UCSD-AML1 (cell line): ENCODE data around the gene PLEKHO2.

ENCODE experiments used
- DNase-seq: peaks from one replicate; lab custom pipeline; 2025; ENCODE audit not compliant: unreplicated experiment; lab: John Stamatoyannopoulos, UW

PLEKHO2 gene

DNA sequence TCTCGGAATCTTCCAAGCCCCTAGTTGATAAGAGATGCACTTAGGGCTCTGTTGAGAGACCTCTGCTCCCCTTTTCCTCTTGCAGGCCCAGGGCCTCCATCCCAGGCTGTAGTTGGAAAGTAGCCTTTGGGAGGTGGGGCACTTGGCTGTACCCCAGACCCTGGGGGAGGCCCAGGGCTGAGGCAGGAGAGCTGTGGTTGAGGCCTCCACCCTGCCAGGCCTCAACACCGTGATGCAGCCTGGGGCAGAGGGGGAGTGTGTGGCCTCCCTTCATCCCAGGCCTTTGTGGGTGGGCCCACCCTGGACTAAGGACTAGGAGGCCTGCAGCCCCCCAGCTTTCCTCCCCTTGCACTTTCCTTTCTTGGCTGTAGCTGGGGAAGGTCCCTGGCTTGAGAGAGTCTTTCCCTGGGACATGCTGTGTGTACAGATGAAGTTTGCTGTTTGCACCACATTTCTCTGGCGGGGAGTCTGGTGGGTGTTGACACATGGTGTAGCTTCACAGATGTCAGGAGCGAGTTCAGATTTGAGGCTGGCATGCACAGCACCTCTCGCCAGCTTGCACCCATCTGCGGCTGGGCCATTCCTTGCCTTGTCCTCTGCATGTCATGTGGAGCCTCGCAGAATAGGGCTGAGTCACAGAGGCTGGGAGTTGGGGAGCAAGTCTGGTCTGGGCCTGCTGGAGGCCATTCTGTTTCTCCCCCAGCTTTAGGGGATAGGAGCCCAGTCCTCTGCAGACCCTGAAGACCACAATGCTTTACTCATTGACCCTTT is 13.7 kb downstream of the PLEKHO2 start:
- no peak for DNase-seq

DNA sequence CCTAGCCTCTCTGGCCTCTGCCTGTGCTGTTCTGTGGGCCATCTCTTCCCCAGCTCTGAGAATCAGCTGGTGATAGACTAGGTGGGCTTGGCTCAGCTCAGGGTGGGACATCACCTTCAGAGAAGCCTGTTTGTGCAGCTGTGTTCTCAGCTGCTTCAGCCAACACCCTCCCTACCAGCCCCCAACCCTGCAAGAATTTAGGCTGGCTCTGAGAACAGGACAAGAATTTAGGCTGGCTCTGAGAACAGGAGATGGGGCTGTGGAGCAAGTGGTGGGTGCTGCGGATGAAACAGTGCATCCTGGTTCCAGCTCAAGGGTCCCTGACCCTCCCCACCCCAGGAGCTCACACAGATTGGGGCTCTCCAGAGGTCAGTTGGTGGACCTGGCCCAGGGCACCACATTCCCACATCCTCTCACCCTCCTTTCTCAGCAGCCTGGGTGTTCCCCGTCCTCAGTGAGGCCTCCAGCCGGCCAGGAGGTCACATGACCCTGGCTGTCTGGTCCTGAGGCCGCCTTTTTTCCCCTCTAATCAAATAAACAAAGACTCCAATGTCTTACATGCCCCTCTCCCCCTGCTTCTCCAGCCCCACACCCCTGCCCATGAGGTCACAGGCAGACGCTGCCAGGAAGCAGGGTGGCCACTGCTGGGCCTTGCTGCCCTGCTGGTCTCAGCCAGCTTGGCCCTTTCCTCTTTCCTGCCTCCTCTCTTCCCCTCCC is 14.9 kb downstream of the PLEKHO2 start:
- DNase-seq = no peak

DNA sequence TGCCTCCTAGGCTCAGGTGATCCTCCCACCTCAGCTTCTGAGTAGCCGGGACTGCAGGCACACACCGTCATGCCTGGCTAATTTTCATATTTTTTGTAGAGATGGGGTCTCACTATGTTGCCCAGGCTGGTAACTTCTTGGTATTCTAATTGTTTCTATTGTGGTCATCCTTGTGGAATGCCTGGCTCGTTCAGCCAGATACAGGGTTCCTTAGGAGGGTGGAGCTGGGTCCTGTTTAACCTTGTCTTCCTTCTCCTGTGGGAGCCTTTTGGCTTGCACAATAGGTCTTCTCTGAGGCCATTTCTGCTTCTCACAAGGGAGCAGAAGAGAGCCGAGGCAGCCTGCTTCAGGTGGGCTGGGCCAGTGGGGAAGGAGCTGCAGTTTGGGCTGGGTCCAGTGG is 15.7 kb downstream of the PLEKHO2 start:
- no peak for DNase-seq

DNA sequence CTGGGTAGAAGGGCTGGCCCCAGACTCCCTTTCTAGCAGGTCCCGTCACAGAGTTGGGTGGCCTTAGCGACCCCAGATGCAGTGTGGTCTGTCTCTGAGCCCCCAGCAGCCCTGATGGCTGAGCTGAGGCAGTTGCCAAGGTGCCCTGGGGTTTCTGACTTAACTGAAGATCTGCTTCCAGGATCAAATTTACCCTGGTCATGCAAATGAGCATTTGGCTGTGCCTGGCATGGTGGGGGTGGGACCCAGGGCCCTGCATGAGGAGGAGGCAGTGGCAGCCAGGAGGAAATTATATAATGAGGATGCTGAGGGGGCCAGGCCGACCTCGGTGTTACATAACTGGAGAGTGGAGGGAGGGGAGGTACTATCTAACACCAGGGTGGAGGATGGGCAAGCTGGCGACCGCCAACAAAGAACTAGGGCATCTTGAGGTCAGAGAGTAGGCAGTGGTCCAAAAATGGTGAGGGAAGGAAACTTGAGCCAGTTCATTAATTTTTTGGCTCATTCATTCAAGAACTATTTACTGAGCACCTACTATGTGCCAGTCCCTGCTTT is 16.4 kb downstream of the PLEKHO2 start:
- DNase-seq = no peak

DNA sequence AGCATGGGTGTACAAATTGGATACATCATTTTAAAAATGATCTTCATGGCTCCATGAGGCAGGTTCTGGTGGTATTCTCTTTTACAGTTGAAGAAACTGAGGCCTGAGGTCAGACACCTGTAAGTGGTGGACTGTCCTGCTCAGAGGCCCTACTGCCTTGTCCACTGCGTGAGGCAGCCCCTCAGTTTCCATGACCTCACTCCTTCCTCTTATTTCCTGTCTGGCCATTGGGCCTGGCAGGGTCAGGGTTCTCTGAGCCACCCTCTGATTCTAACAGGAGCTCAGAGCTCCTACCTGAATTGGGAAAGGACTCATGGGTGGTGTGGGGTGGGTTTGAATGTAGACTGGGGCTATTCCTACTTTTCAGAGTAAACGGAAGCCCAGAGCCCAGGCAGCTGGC is 17.5 kb downstream of the PLEKHO2 start:
- DNase-seq = no peak

DNA sequence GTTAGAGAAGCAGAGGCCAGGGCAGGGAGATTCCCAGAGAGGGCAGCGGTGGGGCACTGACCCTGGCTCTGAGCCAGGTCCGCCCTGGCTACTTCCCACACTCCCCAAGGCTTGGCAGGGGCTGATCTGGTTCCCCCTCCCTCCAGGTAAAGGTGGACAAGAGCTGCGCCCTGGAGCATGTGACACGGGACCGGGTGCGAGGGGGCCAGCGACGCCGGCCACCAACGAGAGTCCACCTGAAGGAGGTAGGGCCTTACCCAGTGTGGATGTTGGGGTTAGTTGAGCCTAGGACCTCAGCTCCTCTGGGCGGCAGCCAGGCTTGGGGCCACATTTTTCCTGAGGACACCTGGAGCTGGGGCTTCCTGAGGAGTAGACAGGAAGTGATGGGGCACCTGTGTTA is 19.6 kb downstream of the PLEKHO2 start:
- no peak for DNase-seq

DNA sequence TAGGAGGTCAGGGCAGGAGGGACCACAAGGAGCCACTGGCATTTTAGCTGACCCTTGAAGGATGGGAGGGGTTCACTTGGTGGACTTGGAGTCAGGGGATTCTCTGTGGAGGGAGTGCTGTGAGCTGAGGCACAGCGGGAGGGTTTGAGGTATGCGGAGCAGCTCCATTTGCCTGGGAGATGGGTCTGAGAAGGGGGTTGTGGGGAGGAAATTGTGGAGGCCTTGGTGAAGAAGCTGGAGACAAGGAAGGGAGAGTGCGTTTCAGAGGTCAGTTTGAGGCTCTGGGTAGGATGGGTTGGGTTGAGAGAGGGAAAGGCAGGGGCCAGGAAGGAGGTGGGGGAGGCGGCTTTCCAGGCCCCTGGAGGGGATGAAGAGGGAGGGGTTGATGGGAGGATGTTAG is 20.2 kb downstream of the PLEKHO2 start:
- no peak for DNase-seq

DNA sequence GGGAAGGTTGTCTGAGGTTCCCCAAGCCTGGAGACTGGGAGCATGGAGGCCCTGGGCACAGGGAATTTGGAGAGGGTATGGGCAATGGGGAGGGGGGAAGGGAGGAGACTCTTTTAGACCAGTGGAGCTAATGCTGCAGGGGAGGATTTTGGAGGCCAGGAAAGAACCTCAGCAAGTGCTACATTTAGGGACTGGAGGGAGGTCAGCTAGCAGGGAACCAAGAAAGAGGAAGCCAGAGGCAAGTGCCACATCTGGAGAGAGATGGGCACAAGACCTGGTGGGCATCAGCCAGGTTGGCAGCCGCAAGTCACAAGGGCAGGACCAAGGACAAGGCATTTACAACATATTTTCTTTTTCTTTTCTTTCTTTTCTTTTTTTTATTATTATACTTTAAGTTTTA is 20.7 kb downstream of the PLEKHO2 start:
- DNase-seq = no peak

DNA sequence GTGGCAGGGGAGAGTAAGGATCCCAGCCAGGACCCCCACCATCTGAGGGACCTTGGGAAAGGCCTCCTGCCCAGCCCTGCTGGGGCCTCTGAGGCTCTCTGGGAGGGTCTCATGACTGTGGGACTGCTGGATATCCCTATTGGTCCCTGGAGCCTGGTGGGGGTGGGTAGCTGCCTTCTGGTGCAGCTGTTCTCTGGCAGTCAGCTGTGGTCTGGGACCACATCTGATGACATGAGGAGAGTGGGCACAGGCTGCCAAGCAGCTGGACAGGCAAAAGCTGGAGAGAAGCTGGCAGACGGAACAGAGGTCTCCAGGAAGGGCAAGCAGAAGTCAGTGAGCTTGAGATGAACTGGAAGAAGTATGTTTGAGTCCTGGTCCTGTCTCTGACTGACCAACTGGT is 22.4 kb downstream of the PLEKHO2 start:
- no peak for DNase-seq

DNA sequence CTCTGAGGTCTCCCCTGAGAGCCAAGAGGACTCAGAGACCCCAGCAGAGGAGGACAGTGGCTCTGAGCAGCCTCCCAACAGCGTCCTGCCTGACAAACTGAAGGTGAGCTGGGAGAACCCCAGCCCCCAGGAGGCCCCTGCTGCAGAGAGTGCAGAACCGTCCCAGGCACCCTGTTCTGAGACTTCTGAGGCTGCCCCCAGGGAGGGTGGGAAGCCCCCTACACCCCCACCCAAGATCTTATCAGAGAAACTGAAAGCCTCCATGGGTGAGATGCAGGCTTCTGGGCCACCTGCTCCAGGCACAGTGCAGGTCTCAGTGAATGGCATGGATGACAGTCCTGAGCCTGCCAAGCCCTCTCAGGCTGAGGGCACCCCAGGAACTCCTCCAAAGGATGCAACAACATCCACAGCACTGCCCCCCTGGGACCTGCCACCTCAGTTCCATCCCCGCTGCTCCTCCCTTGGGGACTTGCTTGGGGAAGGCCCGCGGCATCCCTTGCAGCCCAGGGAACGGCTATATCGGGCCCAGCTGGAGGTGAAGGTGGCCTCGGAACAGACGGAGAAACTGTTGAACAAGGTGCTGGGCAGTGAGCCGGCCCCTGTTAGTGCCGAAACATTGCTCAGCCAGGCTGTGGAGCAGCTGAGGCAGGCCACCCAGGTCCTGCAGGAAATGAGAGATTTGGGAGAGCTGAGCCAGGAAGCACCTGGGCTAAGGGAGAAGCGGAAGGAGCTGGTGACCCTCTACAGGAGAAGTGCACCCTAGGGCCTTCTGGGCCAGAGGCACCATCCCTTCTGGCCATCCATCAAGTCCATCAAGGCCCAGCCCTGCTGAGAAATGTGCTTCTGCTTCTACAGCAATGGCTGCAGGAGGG is 23.6 kb downstream of the PLEKHO2 start:
- DNase-seq = no peak

DNA sequence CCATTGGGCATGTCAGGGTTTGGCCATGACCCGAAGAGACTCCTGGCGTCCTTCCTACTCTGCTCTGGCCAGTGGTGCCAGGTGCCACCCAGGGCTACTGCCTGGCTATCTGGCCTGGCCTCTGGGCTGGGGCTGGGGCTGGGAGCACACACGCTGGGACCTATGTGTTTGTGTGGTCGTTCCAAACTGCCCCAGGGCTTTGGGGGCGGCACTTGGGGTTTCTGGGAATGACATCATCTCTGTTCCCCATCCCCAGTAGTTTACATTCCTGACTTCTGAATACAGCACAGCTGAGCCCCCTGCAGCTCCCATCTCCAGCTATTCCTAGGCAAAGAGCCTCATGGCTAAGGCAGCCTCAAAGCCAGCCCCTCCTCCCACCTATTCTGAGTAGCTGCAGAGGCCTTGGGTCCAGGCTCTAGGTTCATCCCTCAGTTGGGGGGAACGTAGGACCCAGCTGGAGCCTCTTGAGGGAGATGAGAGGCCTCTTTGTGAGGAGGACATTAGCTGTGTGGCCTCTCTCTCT is 24.3 kb downstream of the PLEKHO2 start:
- no peak for DNase-seq

DNA sequence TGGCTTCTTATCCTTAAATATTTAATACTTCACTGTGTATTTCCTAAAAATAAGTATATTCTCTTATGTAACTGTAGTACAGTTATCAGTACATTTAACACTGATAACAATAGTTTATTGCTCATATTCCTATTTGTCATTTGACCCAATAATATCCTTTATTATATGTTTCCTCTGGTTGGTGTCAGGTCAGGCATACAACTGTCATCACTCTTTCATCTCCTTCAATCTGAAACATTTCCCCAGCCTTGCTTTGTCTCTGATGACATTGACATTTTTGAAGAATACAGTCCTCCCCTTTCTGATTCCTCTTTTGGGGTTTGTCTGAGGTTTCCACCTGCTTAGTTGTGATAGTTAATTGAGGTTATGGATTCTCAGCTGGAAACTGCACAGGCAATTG is 27.8 kb downstream of the PLEKHO2 start:
- DNase-seq = no peak

DNA sequence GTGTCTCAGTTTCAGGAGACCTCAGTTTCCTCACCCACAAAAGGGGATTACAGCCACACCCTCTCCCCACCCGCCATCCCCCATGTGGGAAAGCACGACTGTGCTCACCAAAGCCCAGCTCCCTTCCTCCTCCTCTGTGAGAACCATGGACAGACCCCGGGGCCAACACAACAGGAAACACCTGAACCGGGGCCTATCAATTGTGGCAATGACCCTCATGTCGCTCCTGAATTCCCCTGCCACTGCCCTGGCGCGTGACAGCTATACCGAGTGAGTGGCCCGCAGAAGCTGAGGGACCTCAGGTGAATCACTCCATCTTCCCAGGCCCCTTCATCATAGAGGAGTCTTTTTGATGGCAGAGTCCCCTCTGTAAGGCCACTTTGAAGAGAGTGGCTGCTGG is 28.6 kb downstream of the PLEKHO2 start:
- DNase-seq = peak; percentile 35

DNA sequence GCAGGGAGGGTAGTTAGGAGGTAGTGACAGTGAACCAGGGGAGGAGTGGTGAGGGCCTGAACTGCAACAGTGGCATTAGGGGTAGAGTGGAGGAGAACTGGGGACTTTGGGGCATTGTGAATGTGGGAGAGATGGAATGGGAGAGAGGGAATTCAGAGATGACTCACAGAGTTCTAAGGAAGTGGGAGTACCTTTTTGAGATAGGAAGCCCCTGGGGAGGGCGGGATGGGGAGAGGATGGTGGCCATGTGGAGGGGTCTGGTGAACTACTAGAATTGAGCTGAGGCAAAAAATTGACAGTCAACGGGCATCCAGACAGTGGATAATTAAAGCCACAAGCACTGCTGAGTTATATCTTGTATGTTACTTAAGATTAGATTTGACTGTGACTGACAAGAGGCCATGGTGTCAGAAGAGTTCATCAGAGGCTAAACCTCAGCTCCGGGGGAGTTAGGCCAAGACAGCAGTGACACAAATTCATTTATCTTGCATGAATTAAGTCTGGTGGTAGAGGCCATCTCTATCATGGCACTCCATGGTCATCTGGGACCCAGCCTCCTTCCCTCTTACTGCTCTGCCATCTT is 34.0 kb downstream of the PLEKHO2 start:
- DNase-seq = no peak

DNA sequence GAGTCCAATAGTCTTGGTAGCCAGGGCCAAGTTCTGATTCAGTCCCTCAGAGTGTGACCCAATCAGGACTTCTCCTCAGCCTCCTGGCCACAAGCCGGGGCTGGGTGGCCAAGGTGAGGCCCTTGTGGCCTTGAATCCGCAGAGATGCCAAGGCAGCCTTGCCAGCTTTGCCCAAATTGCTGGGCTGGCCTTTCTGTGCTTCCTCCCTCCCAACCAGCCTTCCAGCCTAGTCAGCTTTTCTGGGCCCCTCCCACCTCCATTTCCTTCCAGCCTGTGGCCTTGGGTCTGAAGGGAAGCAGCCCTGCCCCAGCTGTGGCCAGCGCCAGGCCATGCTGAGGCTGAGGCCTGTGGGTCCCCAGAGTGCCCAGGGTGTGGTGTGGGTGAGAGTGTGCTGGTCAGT is 35.7 kb downstream of the PLEKHO2 start:
- peak; percentile 76 for DNase-seq

DNA sequence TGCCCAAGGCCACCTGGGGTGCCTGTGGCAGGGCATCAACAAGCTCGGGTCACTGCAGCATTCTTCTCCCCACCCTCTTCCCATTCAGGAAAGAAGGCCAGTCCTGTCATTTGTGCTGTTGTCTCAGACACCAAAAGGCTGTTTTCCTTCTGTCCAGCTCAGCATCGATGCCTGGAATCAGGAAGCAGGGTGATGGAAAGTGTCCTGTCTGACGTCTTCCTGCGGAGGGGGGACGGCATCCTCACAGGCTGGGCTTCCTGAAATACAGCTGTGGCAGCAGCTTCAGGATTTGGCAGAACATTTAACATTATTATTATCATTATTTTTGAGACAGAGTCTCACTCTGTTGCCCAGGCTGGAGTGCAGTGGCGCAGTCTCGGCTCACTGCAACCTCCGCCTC is 37.0 kb downstream of the PLEKHO2 start:
- DNase-seq = no peak

DNA sequence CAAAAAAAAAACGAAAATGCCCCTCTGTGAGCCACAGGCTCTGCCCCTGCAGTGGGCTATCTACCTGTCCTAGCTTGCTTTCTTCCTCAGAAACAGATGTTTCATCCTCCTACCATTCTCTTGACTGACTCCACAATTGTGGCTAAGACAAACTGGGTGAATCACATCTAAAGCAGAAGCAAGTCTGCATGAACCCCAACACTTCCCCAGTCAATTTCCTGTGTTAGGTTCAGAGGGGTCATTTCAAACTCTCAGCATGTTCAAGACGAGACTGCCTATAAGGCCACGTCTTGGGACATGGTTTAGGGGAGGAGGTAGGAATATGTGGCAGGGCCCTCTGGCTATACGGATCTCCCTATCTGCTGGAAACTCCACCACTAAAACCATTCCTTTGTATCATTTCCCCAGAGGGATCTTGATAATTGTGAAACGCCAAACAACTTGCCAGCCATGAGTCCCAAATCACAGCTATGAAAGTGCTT is 41.4 kb downstream of the PLEKHO2 start:
- DNase-seq = peak; percentile 30

DNA sequence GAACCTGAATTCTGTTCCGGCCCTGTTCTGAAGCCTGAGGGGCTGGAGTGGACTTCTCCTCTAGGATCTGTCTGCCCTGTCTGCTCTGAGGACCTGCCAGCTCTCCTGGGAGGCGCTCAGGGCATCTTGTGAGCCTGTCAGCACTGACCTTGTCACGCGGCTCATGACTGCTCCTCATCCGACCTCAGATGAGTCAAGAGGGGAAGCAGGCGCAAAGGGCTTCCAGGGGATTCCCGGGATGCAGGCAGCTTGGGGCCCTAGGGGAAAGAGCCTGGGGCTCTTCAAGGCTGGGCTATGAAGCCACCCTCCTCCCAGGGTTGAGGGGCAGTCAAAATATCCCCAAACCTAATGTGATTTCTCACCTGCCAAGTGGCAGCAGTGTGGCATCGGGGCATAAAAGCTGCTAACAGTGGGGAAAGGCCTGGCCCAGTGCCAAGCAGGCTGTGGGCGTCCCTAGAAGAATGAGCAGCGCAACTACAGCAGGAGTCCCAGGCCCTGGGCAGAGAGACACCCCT is 42.3 kb downstream of the PLEKHO2 start:
- DNase-seq = peak; percentile 60

DNA sequence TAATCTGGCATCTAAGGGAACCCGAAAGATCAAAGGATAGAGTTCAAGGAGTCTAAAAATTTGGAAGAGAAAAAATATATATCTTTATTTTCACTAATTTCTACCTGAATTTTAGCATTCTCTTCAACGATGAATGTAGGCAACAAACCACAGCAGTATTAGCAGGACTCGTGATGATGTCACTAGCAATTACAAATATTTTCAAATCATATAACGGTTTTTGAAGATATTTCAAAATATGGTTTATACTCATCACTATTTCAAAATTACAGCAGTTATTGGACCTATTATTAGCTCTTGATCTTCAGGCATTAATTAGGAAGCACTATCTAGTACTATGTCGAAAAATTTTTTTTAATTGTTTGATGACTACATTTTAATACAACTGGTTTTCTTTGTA is 43.0 kb downstream of the PLEKHO2 start:
- no peak for DNase-seq

DNA sequence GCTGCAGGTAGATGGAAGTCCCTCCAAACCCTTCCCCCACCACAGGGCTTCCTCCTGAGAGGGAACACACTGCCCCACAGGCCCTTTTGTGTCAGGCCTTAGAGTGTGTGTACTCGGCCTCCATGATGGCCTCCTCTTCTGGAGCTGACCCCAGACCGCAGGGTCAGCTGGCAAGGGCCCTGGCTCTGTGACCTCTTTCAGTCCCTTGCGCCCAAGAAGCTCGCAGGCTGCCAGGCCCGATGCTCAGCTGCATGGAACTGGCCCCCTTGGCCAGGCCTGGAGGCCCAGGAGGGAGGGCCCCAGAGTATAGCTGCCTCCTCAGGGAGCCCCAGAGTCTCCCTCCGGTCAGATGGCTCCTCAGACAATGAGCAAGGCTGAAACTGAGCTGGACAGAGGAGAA is 46.6 kb downstream of the PLEKHO2 start:
- DNase-seq = no peak
